HCT116 (cell line): Measurements from ENCODE around the gene PLXNB3. TPM values are rescaled to one million over a fixed set of nuclear protein-coding genes. Genes with fewer than 3 reads are reported as not detected.
A peak's percentile ranks its signal among the peaks of the same experiment; 100 is the strongest.

Experiments used
- ATAC-seq: fragments of 200-7000 bp; cut with Tn5 transposase; 2 replicates; pipeline ENCODE4 v1.9.1; 2020; ENCODE audit warnings: mild to moderate bottlenecking, moderate library complexity
- Bru-seq: library from RNA; stranded (reverse); fragments of 400-500 nt; gene quantifications from one replicate; lab custom pipeline; 2021; lab: Mats Ljungman, UMichigan
- BruChase-seq, 2 experiments: library from RNA; stranded (reverse); fragments of 400-500 nt; gene quantifications; one replicate each; lab custom pipeline; 2021; lab: Mats Ljungman, UMichigan
- BruUV-seq: library from RNA; stranded (reverse); fragments of 400-500 nt; replicated peaks from 2 replicates; lab custom pipeline; 2021; lab: Mats Ljungman, UMichigan
- CTCF ChIA-PET: fragments of 300-600 bp; sonication (Branson Sonifier 250); formaldehyde crosslinking; loops from one replicate; lab custom pipeline; 2021; ENCODE audit warnings: antibody characterized with exemption; lab: Charles Lee
- POLR2A ChIA-PET: fragments of 300-600, 350-600 bp; sonication (Branson Sonifier 250); formaldehyde crosslinking; loops from one replicate; lab custom pipeline; 2021; ENCODE audit warnings: antibody characterized with exemption; lab: Charles Lee
- RAD21 ChIA-PET, 2 experiments: fragments of 300-600 bp; sonication (Branson Sonifier 250); formaldehyde crosslinking; loops; one replicate each; lab custom pipeline; 2023; ENCODE audit warnings: low total read pairs in 2 of 2; ENCODE audit not compliant: uncharacterized antibody in 2 of 2, unreplicated experiment in 2 of 2, low non-redundant PET in 1 of 2; lab: Charles Lee
- DNase-seq: peaks from one replicate; pipeline ENCODE4 v3.0.0-alpha.2; 2010; ENCODE audit warnings: low read depth, low spot score
- H2AFZ ChIP-seq: fragments of 200-600 bp; shearing (Covaris generic), sonication (generic); 2 replicates; pipeline ENCODE4 v1.6.1; 2017; ENCODE audit warnings: low read depth, mixed run types, mixed read lengths, antibody characterized with exemption, low read length; ENCODE audit not compliant: poor library complexity, severe bottlenecking
- H3K27ac ChIP-seq: 2 replicates; pipeline ENCODE4 v1.5.1; 2012; ENCODE audit warnings: low read depth, low read length
- H3K27me3 ChIP-seq: fragments of 200-600 bp; sonication (generic); 2 replicates; pipeline ENCODE4 v1.6.1; 2016; ENCODE audit warnings: mixed run types, low read length, mixed read lengths; ENCODE audit not compliant: insufficient read depth
- H3K36me3 ChIP-seq, 2 experiments: fragments of 200-500 bp in 1 of 2; fragments of 200-600 bp in 1 of 2; sonication (Bioruptor generic) in 1 of 2; sonication (generic) in 1 of 2; 2 replicates each; pipeline versions ENCODE4 v1.5.1 to v1.6.1; 2014 to 2016; ENCODE audit warnings: low read length in 2 of 2, inconsistent platforms in 1 of 2, mixed read lengths in 1 of 2, mixed run types in 1 of 2; ENCODE audit not compliant: insufficient read depth in 2 of 2, control insufficient read depth in 1 of 2
- H3K4me1 ChIP-seq, 2 experiments: fragments of 200-600 bp in 1 of 2; sonication (generic) in 1 of 2; 2 replicates each; pipeline versions ENCODE4 v1.5.1 to v1.6.1; 2012 to 2017; ENCODE audit warnings: low read length in 2 of 2, inconsistent platforms in 1 of 2, mild to moderate bottlenecking in 1 of 2, mixed read lengths in 1 of 2, mixed run types in 1 of 2, moderate library complexity in 1 of 2; ENCODE audit not compliant: insufficient read depth in 2 of 2, control insufficient read depth in 1 of 2
- H3K4me2 ChIP-seq: fragments of 200-600 bp; sonication (generic); 2 replicates; pipeline ENCODE4 v1.6.1; 2017; ENCODE audit warnings: mixed run types, low read length, mixed read lengths
- H3K4me3 ChIP-seq, 2 experiments: fragments of 200-600 bp in 1 of 2; sonication (generic) in 1 of 2; replicated peaks in 1 of 2; 2 replicates each; pipeline ENCODE4 v1.5.1; 2011 to 2016; ENCODE audit warnings: low read length in 2 of 2, control low read depth in 1 of 2, low read depth in 1 of 2, mild to moderate bottlenecking in 1 of 2, mixed read lengths in 1 of 2, mixed run types in 1 of 2
- H3K79me2 ChIP-seq: fragments of 200-600 bp; sonication (generic); 2 replicates; pipeline ENCODE4 v1.6.1; 2017; ENCODE audit warnings: mild to moderate bottlenecking, mixed run types, low read length, moderate library complexity, mixed read lengths; ENCODE audit not compliant: insufficient read depth
- H3K9ac ChIP-seq: fragments of 200-600 bp; sonication (generic); 2 replicates; pipeline ENCODE4 v1.6.1; 2016; ENCODE audit warnings: low read length, mixed read lengths
- H3K9me2 ChIP-seq: fragments of 200-600 bp; sonication (generic), shearing (Covaris generic); 2 replicates; pipeline ENCODE4 v1.6.1; 2017; ENCODE audit warnings: mixed run types, mild to moderate bottlenecking, moderate library complexity; ENCODE audit not compliant: insufficient read depth
- H3K9me3 ChIP-seq, 2 experiments: fragments of 200-500 bp in 1 of 2; fragments of 200-600 bp in 1 of 2; sonication (Bioruptor generic) in 1 of 2; sonication (generic) in 1 of 2; 2 replicates each; pipeline ENCODE4 v1.6.1; 2014 to 2017; ENCODE audit warnings: low read length in 2 of 2, mixed read lengths in 2 of 2, inconsistent platforms in 1 of 2, low read depth in 1 of 2, mild to moderate bottlenecking in 1 of 2, mixed run types in 1 of 2, moderate library complexity in 1 of 2; ENCODE audit not compliant: control insufficient read depth in 1 of 2, insufficient read depth in 1 of 2
- H4K20me1 ChIP-seq: fragments of 200-600 bp; sonication (generic), shearing (Covaris generic); 2 replicates; pipeline ENCODE4 v1.6.1; 2017; ENCODE audit warnings: mixed run types, mild to moderate bottlenecking, moderate library complexity; ENCODE audit not compliant: insufficient read depth
- CEBPB ChIP-seq: IDR thresholded peaks from 2 replicates; pipeline ENCODE4 v1.6.1; 2012; ENCODE audit warnings: low read depth
- CTCF ChIP-seq, 3 experiments: fragments of 200-600 bp in 1 of 3; sonication (generic) in 1 of 3; IDR thresholded peaks in 2 of 3; conservative IDR thresholded peaks in 1 of 3; 2 replicates each; pipeline ENCODE4 v1.5.1; 2012 to 2017; ENCODE audit warnings: low read depth in 2 of 3, low read length in 2 of 3, antibody characterized with exemption in 1 of 3, borderline replicate concordance in 1 of 3, control low read depth in 1 of 3, mild to moderate bottlenecking in 1 of 3, mixed read lengths in 1 of 3, mixed run types in 1 of 3, moderate library complexity in 1 of 3; ENCODE audit not compliant: insufficient read depth in 1 of 3
- FOSL1 ChIP-seq: IDR thresholded peaks from 2 replicates; pipeline ENCODE4 v1.6.1; 2012; ENCODE audit warnings: low read depth
- POLR2AphosphoS5 ChIP-seq: IDR thresholded peaks from 2 replicates; pipeline ENCODE4 v1.6.1; 2011; ENCODE audit warnings: mild to moderate bottlenecking, low read depth, low read length, moderate library complexity
- YY1 ChIP-seq: IDR thresholded peaks from 2 replicates; pipeline ENCODE4 v1.6.1; 2011; ENCODE audit warnings: low read length, low read depth, moderate library complexity, mild to moderate bottlenecking; ENCODE audit not compliant: insufficient replicate concordance; ENCODE audit errors: extremely low read depth
- ZFX ChIP-seq: fragments of 450-650 bp; IDR thresholded peaks from 2 replicates; pipeline ENCODE4 v1.6.1; 2017
- ZNF274 ChIP-seq: fragments of 200-500 bp; sonication (Bioruptor generic); IDR thresholded peaks from 2 replicates; pipeline ENCODE4 v1.6.1; 2014; ENCODE audit warnings: mild to moderate bottlenecking, low read depth, low read length, inconsistent platforms
- intact Hi-C: fragments of 100-400 bp; cut with micrococcal nuclease; formaldehyde crosslinking; loops from 2 replicates; pipeline ENCODE4 v1.10.0; 2022
- long read RNA-seq: library from polyadenylated mRNA; unstranded; transcript quantifications from one replicate; pipeline ENCODE4 v2.0.0, GENCODE V29; 2021; ENCODE audit not compliant: unreplicated experiment
- polyA plus RNA-seq: library from polyadenylated mRNA; unstranded; fragments of >200 nt; gene quantifications from 2 replicates; pipeline ENCODE4 v1.2.1, GENCODE V29; 2012; ENCODE audit warnings: missing spikeins
- total RNA-seq: library from RNA; stranded (reverse); gene quantifications from one replicate; pipeline ENCODE4 v1.2.1, GENCODE V29; 2021; ENCODE audit not compliant: unreplicated experiment
- TF ChIP-seq, protein P1 (sequence below): IDR thresholded peaks from 2 replicates; pipeline ENCODE4 v1.6.1; 2011; ENCODE audit warnings: mild to moderate bottlenecking, low read length, moderate library complexity; ENCODE audit not compliant: insufficient replicate concordance; ENCODE audit errors: extremely low read depth

PLXNB3 gene
- total RNA-seq (4.8 TPM), Bru-seq, nascent RNA (percentile 31 among the genes with signal in this experiment), BruChase-seq, experiment 1, labeled RNA remaining after a 6-hour chase (percentile 41 among the genes with signal in this experiment), BruChase-seq, experiment 2, labeled RNA remaining after a 2-hour chase (percentile 40 among the genes with signal in this experiment)
- polyA plus RNA-seq, result 6.6 and 8.6 TPM in 2 replicates
- long read RNA-seq, partial matches to known transcripts, result 0 of 6 reads
- long read RNA-seq, other reads (novel, unspliced or antisense), result 6 of 6 reads

- peak; percentile 95 for ATAC-seq
- ChIA-PET CTCF (interaction anchor here (2.1 kb wide), 1 partner anchor 183 kb away, joined by 8 read pairs; no protein-coding TSS in a partner anchor), POLR2A (no interaction called here), RAD21 (interaction anchor here in 1 of 2 experiments (0.6 kb wide), 1 partner anchor 70 kb away, joined by 4 read pairs; no protein-coding TSS in a partner anchor)
- BruUV-seq, result no TSS peak
- H3K79me2 ChIP-seq, result no peaks in the 10 kb centered on the region
- peak; percentile 50 for DNase-seq
- intact Hi-C loops, result loop anchor here (1.0 to 2.0 kb wide), 3 partner anchors 120 to 189 kb away; no protein-coding TSS in a partner anchor
- H3K36me3 ChIP-seq, result no peaks in the 10 kb centered on the region
- H3K9me3 ChIP-seq, result no peaks in the 10 kb centered on the region
- H3K9me2 ChIP-seq, result no peaks in the 10 kb centered on the region
- no peaks in the 10 kb centered on the region for H3K27me3 ChIP-seq
- H3K4me2 ChIP-seq, result peak within 1 kb of the TSS; percentile 79
- H3K4me3 ChIP-seq, result peak within 1 kb of the TSS; percentile 43 to 54
- peaks cover 0 to 10% of the 10 kb centered on the region in 2 experiments; a peak in 2 of 4 replicates for H3K4me1 ChIP-seq
- no peak within 1 kb of the TSS for H2AFZ ChIP-seq
- H4K20me1 ChIP-seq, result no peaks in the 10 kb centered on the region
- H3K9ac ChIP-seq, result peak within 1 kb of the TSS; percentile 32; the same call in 1 of the 2 replicates
- H3K27ac ChIP-seq, result peak within 1 kb of the TSS; percentile 22; the same call in 1 of the 2 replicates
- TF ChIP-seq, protein P1, sequence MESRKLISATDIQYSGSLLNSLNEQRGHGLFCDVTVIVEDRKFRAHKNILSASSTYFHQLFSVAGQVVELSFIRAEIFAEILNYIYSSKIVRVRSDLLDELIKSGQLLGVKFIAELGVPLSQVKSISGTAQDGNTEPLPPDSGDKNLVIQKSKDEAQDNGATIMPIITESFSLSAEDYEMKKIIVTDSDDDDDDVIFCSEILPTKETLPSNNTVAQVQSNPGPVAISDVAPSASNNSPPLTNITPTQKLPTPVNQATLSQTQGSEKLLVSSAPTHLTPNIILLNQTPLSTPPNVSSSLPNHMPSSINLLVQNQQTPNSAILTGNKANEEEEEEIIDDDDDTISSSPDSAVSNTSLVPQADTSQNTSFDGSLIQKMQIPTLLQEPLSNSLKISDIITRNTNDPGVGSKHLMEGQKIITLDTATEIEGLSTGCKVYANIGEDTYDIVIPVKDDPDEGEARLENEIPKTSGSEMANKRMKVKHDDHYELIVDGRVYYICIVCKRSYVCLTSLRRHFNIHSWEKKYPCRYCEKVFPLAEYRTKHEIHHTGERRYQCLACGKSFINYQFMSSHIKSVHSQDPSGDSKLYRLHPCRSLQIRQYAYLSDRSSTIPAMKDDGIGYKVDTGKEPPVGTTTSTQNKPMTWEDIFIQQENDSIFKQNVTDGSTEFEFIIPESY, result no peak
- TF ChIP-seq POLR2AphosphoS5 (peak; percentile 47; the same call in 1 of the 2 replicates), CTCF (IDR thresholded peaks at IDR 0.05 in 2 of 3, conservative IDR thresholded peaks at IDR 0.05 in 1 of 3; ENCODE audit: borderline replicate concordance in 1 of 3, insufficient read depth in 1 of 3, low read depth in 2 of 3, low read length in 2 of 3) (peak in 2 of 3 experiments; percentile 72 to 80; a peak in 4 of 6 replicates), CEBPB (no peak), ZNF274 (no peak), FOSL1 (no peak), YY1 (peak; percentile 46), ZFX (no peak)
- TF ChIP-seq, all 23 proteins: peak for 3
Observed at GRCh38 chrX:153763989-153764755, at the start of gene PLXNB3. Gene PLXNB3 (plus strand): TSS chrX:153764249. CDS start chrX:153765536, 1,287 bp downstream.
